Osteoblast (primary cell): Measurements from ENCODE around the gene CDK9. TPM values are rescaled to one million over a fixed set of nuclear protein-coding genes. Genes with fewer than 3 reads are reported as not detected.

Experiments
- DNase-seq: peaks from one replicate; pipeline ENCODE4 v3.0.0; 2011; ENCODE audit warnings: low spot score, mixed read lengths; ENCODE audit not compliant: insufficient read length; ENCODE audit errors: missing footprints
- H2AFZ ChIP-seq: 2 replicates; pipeline ENCODE4 v1.6.0; 2011; ENCODE audit warnings: mild to moderate bottlenecking, low read length
- H3K27ac ChIP-seq: 2 replicates; pipeline ENCODE4 v1.5.1; 2011; ENCODE audit warnings: mild to moderate bottlenecking, low read depth, low read length, moderate library complexity
- H3K27me3 ChIP-seq: 2 replicates; pipeline ENCODE4 v1.6.0; 2012; ENCODE audit warnings: mild to moderate bottlenecking, control low read depth, inconsistent platforms, low read length, moderate library complexity; ENCODE audit not compliant: insufficient read depth
- H3K36me3 ChIP-seq: 2 replicates; pipeline ENCODE4 v1.5.1; 2011; ENCODE audit warnings: mild to moderate bottlenecking, low read length, control low read depth, moderate library complexity; ENCODE audit not compliant: insufficient read depth
- H3K4me1 ChIP-seq: 2 replicates; pipeline ENCODE4 v1.5.1; 2011; ENCODE audit warnings: mild to moderate bottlenecking, low read length, control low read depth, moderate library complexity; ENCODE audit not compliant: insufficient read depth
- H3K4me2 ChIP-seq: 2 replicates; pipeline ENCODE4 v1.6.0; 2011; ENCODE audit warnings: mild to moderate bottlenecking, low read length; ENCODE audit not compliant: insufficient read depth
- H3K4me3 ChIP-seq: fragments of 200-600 bp; sonication (generic); 3 replicates; pipeline ENCODE4 v1.5.1; 2012; ENCODE audit warnings: mild to moderate bottlenecking, low read length, inconsistent platforms; ENCODE audit not compliant: insufficient read depth
- H3K79me2 ChIP-seq: 2 replicates; pipeline ENCODE4 v1.6.0; 2012; ENCODE audit warnings: mild to moderate bottlenecking, low read length, control low read depth, inconsistent platforms; ENCODE audit not compliant: insufficient read depth
- H3K9me3 ChIP-seq: 2 replicates; pipeline ENCODE4 v1.5.1; 2011; ENCODE audit warnings: low read depth, low read length, control low read depth
- H4K20me1 ChIP-seq: 2 replicates; pipeline ENCODE4 v1.6.0; 2012; ENCODE audit warnings: mild to moderate bottlenecking, low read length, control low read depth; ENCODE audit not compliant: insufficient read depth
- total RNA-seq: library from RNA; depleted of rRNA; stranded (reverse); fragments of >200 nt; gene quantifications from 2 replicates; pipeline ENCODE4 v1.2.3, GENCODE V29; 2012
- TF ChIP-seq, protein P1 (sequence below): IDR thresholded peaks from 2 replicates; pipeline ENCODE4 v1.5.1; 2011; ENCODE audit warnings: mild to moderate bottlenecking, low read depth, low read length, moderate library complexity; ENCODE audit errors: extremely low read depth

Gene CDK9
- total RNA-seq, 1 donor: 56.1 TPM

DNA sequence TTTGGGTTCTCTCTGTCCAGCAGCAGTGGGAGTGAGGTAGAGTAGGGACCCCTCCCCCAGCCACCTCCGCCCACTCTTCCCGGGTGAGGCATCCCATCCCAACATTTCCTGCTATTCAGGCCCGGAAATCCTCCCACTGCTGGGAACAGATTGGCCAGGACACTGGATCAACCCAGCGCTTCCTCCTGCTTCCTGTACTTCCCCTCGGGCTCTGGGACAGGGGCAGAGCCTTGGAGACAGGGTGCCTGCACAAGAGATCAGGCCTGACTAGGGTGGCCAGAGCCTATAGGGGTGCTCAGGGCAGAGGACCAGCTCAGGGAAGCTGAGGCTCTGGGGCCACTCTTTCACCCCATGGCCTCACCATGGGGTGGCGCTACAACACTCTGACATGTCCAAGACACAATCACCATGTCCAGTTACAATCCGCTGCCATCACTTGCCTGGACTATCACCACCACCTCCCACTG is 21.9 kb upstream of the CDK9 start:
- Histone ChIP-seq H3K79me2 (no peaks in the 10 kb centered on the region), H3K36me3 (no peaks in the 10 kb centered on the region), H3K27ac (no peak overlapping the region), H3K4me1 (no peaks in the 10 kb centered on the region), H4K20me1 (no peaks in the 10 kb centered on the region), H3K4me2 (no peak overlapping the region), H3K27me3 (peaks cover 3% of the 10 kb centered on the region), H3K9me3 (no peaks in the 10 kb centered on the region), H2AFZ (no peak overlapping the region), H3K4me3 (no peak overlapping the region)
- DNase-seq: peak; percentile 48
- TF ChIP-seq, protein P1, sequence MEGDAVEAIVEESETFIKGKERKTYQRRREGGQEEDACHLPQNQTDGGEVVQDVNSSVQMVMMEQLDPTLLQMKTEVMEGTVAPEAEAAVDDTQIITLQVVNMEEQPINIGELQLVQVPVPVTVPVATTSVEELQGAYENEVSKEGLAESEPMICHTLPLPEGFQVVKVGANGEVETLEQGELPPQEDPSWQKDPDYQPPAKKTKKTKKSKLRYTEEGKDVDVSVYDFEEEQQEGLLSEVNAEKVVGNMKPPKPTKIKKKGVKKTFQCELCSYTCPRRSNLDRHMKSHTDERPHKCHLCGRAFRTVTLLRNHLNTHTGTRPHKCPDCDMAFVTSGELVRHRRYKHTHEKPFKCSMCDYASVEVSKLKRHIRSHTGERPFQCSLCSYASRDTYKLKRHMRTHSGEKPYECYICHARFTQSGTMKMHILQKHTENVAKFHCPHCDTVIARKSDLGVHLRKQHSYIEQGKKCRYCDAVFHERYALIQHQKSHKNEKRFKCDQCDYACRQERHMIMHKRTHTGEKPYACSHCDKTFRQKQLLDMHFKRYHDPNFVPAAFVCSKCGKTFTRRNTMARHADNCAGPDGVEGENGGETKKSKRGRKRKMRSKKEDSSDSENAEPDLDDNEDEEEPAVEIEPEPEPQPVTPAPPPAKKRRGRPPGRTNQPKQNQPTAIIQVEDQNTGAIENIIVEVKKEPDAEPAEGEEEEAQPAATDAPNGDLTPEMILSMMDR: peak; percentile 34

DNA sequence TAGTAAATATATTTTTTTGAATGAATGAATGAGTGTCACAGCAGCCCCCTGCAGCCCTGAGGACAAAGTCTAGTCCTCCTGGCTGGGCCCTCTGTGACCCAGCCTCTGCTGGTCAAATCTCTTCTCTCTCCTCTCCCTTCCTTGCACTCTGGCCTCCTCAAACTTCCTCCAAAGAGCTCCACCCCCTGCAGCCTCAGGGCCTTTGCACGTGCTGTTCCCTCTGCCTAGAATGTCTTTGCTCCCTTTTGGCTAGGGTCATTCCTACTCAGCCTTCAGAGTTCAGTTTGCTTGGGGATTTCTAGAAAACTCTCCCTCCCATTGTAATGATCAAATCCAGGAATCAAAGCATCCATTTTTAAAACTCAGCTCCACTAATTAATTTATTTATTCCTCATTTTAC is 20.4 kb upstream of the CDK9 start:
- Histone ChIP-seq H3K9me3 (no peaks in the 10 kb centered on the region), H3K4me2 (no peak overlapping the region), H4K20me1 (peaks cover under 1% of the 10 kb centered on the region), H3K36me3 (no peaks in the 10 kb centered on the region), H3K27ac (no peak overlapping the region), H2AFZ (no peak overlapping the region), H3K4me3 (no peak overlapping the region), H3K27me3 (peaks cover 3% of the 10 kb centered on the region), H3K4me1 (no peaks in the 10 kb centered on the region), H3K79me2 (no peaks in the 10 kb centered on the region)
- TF ChIP-seq, protein P1: no peak
- no peak for DNase-seq

DNA sequence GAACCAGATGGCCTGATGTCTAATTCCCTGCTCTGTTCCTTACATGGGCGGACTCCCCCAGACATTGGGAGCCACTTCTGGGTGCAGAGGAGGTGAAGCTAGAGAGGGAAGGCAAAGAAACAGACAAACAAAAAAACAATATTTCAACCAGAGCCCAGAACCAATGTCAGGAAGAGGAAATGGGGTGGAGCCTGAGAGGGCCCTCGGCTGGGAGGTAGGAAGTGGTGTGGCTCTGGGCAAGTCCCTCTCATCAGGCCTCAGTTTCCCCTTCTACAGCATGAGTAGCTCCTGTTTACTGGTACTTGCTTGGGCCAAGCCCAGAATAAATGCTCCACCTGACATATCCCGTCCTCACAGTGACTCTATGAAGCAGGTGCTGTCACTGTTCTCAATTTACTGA is 18.4 kb upstream of the CDK9 start:
- peak; percentile 44 for DNase-seq
- H3K4me1 ChIP-seq: peaks cover 11% of the 10 kb centered on the region
- H3K27ac ChIP-seq: no peak overlapping the region
- peaks cover 3% of the 10 kb centered on the region for H4K20me1 ChIP-seq
- no peak overlapping the region for H3K4me3 ChIP-seq
- peaks cover 2% of the 10 kb centered on the region for H3K27me3 ChIP-seq
- H3K36me3 ChIP-seq: no peaks in the 10 kb centered on the region
- H3K79me2 ChIP-seq: no peaks in the 10 kb centered on the region
- TF ChIP-seq, protein P1: no peak
- no peak overlapping the region for H2AFZ ChIP-seq
- H3K4me2 ChIP-seq: no peak overlapping the region
- no peaks in the 10 kb centered on the region for H3K9me3 ChIP-seq

DNA sequence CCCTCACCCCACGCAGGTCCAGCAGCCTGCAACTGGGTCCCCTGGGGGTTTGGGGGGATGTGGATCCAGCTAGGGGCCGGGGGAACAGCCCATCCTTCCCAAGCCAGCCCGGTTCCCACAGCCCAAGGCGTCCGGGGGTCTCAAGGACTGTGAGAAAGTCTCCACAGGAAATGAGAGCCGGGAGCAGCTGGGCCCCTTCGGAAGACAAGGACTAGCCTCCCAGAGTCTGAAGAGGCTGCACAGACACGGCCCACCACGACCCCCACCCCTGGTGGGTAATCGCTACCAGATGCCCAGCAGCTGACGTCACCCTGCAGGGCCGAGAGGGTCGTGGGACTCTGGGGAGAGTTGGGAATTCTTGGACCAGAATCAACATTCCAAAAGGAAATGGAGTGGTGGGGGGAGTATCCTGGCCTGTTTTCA is 17.9 kb upstream of the CDK9 start:
- TF ChIP-seq, protein P1: no peak
- Histone ChIP-seq H2AFZ (no peak overlapping the region), H3K79me2 (no peaks in the 10 kb centered on the region), H3K4me2 (no peak overlapping the region), H3K36me3 (no peaks in the 10 kb centered on the region), H3K4me3 (no peak overlapping the region), H3K27ac (no peak overlapping the region), H3K27me3 (peaks cover 4% of the 10 kb centered on the region), H3K4me1 (peaks cover 11% of the 10 kb centered on the region), H3K9me3 (no peaks in the 10 kb centered on the region), H4K20me1 (peaks cover 3% of the 10 kb centered on the region)
- no peak for DNase-seq
